DMS 273 treated with DMSO at 0.1 percent for 48 hours (cell line): ENCODE results near the gene LILRB1.
"Not testable (repeated sequence)": the region's sequence is repeated elsewhere in the genome, so short reads cannot be mapped to it uniquely, and the experiment has no call there.

ENCODE experiments used
- DNase-seq: peaks from one replicate; lab custom pipeline; 2025; lab: John Stamatoyannopoulos, UW

LILRB1 gene

GRCh38 chr19:54662730-54663129 is 32.4 kb downstream of the LILRB1 start, which contains the start of gene LILRB4:
Gene LILRB4 (plus strand): TSS chr19:54662985. CDS start chr19:54663034, 49 bp downstream.
- no peak for DNase-seq

- no peak for DNase-seq
Measured at GRCh38 chr19:54665530-54665929, 35.2 kb downstream of the LILRB1 start.

- no peak for DNase-seq
Measured at GRCh38 chr19:54667217-54667616, 36.9 kb downstream of the LILRB1 start.

- DNase-seq = no peak
Measured at GRCh38 chr19:54668353-54668752, 38.1 kb downstream of the LILRB1 start.

- DNase-seq = no peak
Measured at GRCh38 chr19:54670576-54671357, 40.5 kb downstream of the LILRB1 start.

- no peak for DNase-seq
Measured at GRCh38 chr19:54673222-54673621, 42.9 kb downstream of the LILRB1 start.

- no peak for DNase-seq
Measured at GRCh38 chr19:54674021-54674617, 43.8 kb downstream of the LILRB1 start.

GRCh38 chr19:54676210-54676834 is 46.0 kb downstream of the LILRB1 start:
- not testable (repeated sequence) for DNase-seq

GRCh38 chr19:54677217-54677616 is 46.9 kb downstream of the LILRB1 start:
- DNase-seq = no peak

GRCh38 chr19:54681596-54681995 is 51.3 kb downstream of the LILRB1 start:
- DNase-seq = not testable (repeated sequence)

GRCh38 chr19:54682306-54682856 is 52.1 kb downstream of the LILRB1 start:
- no peak for DNase-seq

- no peak for DNase-seq
Measured at GRCh38 chr19:54684527-54684926, 54.2 kb downstream of the LILRB1 start.
